Fibroblast of the conjunctiva (primary cell): ENCODE measurements around the gene MLEC.
"Not testable (repeated sequence)": the region's sequence is repeated elsewhere in the genome, so short reads cannot be mapped to it uniquely, and the experiment has no call there.

Experiments used
- DNase-seq: peaks from one replicate; pipeline ENCODE4 v3.0.0-alpha.2; 2010; ENCODE audit warnings: low read depth

MLEC gene

DNA sequence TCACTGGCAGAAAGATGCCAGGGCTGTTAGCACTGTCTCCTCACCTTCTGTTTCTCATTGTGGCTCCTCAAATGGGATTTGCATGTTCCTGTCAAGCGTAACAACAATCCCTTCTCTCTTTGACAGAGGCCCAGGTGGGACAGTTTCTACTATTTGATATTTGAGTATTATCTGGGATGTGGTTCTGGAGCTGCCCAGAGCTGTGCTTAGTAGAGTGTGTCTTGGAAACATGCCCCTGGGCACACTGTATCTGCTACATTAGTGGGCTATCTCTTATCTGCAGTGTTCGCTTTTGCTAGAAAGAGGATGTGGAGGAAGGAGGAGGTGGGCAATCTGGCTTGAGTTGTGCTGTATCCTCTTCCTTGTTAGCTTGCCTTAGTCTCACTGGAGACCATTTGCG is 34.9 kb downstream of the MLEC start:
- DNase-seq, result no peak

DNA sequence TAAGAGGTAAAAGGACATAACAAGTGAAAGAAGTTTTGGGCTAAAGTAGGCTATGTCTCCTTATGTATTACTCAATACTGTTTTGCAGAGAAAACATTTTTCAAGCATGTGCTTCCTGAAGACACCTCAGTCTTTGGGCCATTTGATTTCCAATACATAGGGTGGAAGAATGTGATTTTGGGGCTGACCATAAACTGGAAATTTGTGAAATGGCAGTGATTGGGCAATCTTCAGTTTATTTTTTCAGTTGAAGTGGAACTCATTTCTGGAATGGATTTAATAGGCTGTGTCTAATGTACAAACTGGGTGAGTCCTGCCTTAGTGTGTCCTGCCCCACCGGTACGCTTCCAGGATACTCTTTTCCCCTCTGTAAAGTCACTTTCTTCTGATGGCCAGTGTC is 35.8 kb downstream of the MLEC start:
- DNase-seq, result no peak

DNA sequence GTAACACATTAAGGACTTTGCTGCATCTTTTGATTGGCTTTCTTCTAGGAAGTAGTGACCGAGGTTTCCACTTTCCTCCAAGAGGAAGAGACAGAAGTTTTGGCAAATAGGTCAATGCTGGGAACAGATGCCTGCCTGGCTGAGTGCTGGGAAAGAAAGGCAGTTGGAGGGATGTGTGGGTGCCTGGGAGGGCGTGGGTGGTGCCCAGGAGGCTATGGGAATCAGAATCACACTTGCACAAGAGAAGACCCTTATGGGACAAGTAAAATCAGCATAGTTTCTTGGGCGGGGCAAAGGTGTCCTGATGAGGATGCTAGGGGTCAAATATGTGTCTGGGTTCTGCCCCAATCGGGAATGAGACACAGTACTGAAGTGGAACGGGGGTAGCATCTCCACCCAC is 37.8 kb downstream of the MLEC start:
- DNase-seq, result no peak

DNA sequence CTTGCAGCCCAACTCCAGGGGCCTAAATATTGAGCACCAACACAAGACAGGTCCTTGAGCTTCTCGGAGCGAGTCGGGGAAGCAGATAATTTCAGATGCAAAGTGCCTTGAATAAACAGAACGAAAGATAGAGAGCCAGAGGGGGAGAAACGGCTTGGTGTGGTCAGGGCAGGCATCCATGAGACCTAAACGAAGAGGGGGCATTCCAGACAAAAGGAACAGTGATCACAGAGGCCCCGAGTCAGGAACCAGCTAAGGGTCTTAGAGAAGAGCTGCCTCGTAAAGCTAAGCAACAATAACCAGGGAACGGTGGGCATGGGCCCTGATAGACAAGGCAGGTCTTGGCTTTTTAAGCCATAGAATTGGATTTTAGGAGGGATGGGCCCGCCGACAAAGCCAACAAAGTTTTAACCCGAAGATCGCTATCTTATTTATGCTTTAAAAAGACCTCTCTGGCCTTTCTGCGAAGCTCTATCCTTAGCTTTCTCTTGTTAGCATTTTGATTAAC is 38.3 kb downstream of the MLEC start:
- DNase-seq, result no peak

DNA sequence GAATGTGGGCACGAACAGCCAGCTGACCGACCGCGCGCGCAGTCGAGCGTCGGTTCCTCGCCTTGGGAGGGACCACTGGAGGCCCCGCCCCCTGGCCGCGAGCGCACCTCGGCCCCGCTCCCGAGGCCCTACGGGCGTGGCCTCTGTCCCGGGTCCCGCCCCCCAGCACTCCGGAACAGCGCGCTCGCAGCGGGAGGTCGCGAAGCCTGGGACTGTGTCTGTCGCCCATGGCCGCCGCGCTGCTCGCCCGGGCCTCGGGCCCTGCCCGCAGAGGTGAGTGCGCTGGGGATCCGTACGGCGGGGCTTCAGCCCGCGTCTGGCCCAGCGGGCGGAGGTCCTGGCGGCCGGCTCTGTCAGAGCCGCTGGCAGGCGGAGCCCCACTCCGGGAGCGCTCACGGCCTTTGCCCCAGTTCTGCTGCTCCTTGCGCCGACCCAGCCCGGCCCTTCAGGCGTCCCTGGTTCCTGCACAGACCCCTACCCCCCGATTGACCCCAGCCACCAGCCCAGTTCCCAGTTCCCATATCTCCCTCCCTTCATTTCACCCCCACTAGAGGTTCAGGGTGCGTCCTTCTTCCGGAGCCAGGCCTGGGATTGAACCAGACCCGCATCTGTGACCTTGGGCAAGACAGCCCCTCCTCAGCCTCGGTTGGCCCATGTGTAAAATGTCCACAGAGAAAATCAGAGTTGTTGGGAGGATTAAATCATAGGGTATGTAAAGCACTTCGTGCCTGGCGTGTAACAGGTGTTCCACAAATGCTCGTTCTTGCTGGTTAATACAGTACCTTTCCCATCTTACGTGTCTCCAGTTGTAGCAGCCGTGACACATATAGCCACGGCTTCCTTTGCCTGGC is 38.9 kb downstream of the MLEC start, which contains the start of gene ACADS:
ACADS (plus strand) TSS at position 168 of the 851 bp plus-strand sequence; CDS start at position 228, 60 bp downstream.
- DNase-seq, result peak; percentile 57

DNA sequence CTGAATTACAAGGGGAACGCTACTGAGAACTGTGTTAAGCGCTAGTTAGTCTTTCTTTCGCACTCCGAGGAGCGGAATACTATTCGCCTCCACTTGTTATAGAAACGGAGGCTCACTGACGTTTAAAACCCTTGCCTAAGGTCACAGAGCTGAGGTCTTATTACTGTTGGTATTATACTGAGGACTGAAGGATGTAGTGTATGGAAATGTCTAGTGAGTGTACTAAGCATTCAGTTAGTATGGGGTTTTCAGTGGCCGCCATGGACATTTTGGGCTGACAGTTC is 39.5 kb downstream of the MLEC start:
- DNase-seq, result no peak

DNA sequence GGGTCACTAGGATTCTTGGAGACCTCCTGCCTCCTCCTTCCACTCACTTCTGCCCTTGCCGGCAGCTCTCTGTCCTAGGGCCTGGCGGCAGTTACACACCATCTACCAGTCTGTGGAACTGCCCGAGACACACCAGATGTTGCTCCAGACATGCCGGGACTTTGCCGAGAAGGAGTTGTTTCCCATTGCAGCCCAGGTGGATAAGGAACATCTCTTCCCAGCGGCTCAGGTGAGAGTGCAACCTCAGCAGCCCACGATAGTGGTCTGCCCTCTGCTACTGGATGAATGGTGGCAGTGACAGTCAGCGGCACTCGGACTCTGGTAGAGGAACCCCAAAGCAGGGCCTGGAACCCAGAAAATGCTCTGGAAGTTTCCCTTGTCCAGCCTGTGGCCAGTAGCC is 40.0 kb downstream of the MLEC start:
- no peak for DNase-seq

DNA sequence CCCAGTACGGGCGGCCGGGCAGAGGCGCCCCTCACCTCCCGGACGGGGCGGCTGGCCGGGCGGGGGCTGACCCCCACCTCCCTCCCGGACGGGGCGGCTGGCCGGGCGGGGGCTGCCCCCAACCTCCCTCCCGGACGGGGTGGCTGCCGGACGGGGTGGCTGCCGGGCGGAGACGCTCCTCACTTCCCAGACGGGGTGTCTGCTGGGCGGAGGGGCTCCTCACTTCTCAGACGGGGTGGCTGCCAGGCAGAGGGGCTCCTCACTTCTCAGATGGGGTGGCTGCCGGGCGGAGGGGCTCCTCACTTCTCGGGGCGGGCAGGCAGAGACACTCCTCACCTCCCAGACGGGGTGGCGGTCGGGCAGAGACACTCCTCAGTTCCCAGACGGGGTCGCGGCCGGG is 45.2 kb downstream of the MLEC start:
- not testable (repeated sequence) for DNase-seq

DNA sequence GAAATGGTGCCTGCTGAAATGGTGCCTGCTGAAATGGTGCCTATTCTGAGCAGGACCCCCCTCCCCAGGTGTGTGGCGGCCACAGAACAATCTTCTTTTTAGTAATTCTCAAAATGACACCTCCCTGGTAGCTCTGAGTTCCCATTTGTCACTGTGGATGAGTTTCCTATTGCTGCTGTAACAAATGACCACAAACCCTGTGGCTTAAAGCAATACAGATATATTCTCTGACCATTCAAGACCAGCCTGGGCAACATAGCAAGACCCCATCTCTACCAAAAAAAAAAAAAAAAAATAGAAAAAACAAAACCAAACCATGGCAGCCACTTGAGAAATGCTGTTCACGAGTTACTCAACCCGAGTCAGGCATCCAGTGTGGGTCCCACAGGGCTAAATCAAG is 46.6 kb downstream of the MLEC start:
- DNase-seq, result no peak

DNA sequence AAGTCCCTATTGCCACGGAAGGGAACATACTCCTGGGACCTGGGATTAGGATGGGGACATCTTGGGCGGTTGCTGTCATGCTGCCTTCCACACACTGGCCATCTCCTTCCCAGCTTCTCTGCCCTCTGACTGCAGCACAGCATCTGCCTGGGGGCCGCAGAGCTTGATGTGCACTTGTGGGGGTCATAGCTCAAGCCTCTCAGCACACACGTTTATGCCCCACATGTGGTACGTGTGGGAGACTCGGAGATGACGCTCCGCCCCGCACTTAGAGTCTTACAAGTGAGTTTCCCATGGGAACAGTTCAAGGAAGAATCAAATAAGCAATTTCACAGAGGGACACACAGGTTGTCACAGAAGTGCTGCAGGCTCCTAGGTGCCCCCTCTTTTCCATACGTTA is 47.3 kb downstream of the MLEC start:
- DNase-seq, result no peak

DNA sequence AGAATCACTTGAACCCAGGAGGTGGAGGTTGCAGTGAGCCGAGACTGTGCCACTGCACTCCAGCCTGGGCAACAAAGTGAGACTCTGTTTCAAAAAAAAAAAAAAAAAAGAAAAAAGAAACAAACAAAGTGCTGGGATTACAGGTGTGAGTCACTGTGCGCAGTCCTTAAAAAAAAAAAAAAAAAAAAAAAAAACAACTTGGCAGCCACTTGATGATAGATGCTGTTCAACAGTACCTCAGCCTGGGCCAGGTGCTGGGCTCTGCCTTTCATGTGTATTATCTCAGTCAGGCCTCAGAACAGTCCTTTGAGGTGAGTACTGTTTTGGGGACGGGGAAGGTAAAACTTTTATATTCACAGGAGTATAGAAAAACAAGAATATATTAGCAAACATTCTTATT is 48.2 kb downstream of the MLEC start:
- DNase-seq, result no peak

DNA sequence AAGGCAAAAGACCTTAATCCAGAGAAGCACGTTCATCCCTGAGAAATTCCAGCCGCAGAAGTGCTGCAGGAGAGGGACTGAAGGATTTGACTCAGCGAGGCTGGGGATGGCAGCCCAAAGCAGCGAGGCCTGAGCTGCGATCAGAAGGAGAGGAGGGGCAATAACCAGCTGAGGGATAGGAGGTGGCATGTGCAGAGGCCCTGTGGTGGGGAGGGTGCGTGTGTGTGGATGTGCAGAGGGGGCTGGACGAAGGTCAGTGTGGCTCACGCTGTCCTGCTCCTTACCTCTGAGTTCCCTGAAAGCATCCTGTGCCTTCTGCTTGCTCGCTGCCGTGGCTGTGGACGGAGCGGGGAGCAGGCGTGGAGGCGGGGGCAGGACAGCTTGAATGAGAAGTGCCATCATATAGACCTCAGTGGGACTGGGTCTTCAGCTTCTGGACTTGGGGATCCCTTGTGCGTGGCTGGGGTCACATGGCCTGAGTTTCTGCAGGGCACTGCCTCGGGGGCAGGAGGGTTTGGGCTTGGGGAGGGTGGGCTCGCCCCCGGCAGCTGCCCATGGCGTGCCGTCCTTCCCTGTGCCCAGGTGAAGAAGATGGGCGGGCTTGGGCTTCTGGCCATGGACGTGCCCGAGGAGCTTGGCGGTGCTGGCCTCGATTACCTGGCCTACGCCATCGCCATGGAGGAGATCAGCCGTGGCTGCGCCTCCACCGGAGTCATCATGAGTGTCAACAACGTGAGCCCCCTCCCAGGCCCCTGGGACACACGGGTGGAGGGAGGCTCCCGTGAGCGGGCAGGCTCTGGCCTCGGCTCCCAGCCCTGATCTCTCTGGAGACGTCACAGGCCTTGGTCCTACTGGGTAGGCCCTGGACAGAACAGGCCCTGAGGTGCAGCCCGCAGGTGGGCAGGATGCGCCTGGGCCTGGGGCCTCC is 49.7 kb downstream of the MLEC start:
- DNase-seq, result no peak

DNA sequence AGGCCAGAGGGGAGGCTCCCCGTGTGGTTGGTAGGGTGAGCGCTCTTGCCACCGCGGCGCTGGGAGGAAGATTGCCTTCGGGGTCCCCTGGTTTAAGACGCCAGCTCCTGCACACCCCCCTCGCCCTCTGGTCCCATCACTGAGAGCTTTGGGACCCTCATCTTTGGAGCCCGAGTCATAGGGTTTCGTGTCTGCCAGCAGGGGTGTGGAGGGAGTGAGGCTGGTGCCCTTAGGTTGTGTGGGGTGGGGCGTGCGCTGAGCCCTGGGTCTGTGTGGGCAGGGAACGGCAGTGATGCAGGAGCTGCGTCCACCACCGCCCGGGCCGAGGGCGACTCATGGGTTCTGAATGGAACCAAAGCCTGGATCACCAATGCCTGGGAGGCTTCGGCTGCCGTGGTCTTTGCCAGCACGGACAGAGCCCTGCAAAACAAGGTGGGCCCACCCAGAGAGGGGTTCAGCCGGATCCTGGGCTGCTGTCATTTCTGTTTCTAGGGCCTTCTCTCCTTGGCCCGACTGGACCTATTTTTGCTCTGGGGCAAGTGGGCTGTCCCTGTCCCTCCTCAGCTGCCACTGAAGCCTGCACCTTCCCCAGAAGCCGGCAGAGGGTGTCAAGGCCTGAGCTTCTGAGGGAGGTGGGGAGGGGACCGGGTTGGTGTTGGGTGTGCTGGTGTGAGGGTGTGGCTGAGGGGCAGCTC is 50.8 kb downstream of the MLEC start:
- DNase-seq, result no peak

DNA sequence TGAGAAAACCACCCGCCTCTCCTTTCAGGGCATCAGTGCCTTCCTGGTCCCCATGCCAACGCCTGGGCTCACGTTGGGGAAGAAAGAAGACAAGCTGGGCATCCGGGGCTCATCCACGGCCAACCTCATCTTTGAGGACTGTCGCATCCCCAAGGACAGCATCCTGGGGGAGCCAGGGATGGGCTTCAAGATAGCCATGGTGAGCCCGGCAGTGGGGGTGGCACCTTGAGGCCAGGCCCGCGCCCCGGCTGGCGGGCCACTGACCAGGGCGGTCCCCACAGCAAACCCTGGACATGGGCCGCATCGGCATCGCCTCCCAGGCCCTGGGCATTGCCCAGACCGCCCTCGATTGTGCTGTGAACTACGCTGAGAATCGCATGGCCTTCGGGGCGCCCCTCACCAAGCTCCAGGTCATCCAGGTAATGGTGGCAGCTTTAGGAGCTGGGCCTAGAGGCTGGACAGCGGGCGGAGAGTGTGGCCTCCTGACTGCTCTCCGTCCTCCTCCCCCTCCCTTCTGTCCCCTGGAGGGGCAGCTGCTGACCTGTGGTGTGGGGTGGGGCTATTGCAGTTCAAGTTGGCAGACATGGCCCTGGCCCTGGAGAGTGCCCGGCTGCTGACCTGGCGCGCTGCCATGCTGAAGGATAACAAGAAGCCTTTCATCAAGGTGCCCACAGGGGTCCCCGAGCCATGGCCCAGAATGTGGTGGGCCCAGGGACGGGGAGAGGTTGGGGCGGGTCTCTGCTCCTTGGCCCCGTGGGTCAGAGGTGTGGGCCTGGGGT is 51.5 kb downstream of the MLEC start:
- no peak for DNase-seq

DNA sequence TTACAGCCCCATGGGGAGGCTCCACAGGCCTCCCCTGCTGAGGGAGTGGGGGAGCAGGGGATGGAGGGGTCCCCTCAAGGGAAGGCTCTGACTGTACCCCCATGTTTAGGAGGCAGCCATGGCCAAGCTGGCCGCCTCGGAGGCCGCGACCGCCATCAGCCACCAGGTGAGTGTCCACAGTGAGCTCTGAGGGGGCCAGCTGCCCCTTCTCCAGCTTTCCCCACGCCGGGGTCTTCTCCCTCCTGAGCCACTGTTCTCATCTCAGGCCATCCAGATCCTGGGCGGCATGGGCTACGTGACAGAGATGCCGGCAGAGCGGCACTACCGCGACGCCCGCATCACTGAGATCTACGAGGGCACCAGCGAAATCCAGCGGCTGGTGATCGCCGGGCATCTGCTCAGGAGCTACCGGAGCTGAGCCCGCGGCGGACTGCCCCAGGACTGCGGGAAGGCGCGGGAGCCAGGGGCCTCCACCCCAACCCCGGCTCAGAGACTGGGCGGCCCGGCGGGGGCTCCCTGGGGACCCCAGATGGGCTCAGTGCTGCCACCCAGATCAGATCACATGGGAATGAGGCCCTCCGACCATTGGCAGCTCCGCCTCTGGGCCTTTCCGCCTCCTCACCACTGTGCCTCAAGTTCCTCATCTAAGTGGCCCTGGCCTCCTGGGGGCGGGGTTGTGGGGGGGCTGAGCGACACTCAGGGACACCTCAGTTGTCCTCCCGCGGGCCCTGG is 52.2 kb downstream of the MLEC start:
- no peak for DNase-seq

DNA sequence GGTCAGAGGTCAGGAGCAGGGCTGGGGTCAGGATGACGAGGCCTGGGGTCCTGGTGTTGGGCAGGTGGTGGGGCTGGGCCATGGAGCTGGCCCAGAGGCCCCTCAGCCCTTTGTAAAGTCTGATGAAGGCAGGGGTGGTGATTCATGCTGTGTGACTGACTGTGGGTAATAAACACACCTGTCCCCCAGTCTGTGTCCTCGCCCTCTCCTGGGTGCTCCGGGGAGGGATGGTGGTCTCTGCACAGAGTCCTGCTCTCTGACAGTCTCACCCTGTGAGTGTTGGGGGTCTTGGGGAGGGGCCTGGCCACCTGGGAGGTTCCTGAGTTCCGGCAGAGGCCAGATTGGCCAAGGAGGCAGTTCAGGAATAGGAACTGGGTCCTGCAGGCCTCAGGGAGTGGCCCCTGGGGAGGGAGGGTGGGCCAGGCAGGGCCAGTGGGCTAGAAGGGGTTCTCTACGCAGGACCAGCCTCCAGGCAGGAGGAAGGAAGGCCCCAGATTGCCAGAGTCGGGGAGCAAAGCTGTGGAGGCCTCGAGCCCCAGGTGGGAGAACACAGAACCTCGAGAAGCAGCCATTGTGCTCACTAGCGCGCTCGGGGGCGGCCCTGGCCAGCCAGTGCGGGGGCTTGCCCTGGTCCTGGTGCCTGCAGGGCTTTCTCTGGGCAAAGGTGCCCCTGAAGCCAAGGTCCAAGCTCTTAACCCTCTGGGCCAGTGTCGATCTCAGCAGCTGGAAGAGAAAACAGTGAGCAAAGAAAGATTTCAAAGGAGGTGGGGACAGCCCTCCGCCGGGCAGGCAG is 53.1 kb downstream of the MLEC start:
- DNase-seq, result no peak

DNA sequence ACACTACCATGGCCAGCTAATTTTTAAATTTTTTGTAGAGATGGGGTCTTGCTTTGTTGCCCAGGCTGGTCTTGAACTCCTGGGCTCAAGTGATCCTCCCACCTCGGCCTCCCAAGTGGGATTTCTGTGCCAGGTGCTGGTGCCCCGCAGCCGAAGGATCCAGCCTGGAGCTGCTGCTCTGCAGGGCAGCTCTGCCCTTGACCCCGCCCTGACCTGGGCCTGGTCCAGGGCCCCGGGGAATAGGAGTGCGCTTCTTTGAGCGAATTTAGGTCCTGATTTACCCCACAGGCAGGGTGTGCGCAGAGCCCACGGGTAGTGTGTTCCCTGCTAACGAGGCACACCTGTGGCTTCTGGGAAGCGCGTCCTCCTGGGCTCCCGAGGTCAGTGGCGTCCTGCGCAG is 53.9 kb downstream of the MLEC start:
- no peak for DNase-seq

DNA sequence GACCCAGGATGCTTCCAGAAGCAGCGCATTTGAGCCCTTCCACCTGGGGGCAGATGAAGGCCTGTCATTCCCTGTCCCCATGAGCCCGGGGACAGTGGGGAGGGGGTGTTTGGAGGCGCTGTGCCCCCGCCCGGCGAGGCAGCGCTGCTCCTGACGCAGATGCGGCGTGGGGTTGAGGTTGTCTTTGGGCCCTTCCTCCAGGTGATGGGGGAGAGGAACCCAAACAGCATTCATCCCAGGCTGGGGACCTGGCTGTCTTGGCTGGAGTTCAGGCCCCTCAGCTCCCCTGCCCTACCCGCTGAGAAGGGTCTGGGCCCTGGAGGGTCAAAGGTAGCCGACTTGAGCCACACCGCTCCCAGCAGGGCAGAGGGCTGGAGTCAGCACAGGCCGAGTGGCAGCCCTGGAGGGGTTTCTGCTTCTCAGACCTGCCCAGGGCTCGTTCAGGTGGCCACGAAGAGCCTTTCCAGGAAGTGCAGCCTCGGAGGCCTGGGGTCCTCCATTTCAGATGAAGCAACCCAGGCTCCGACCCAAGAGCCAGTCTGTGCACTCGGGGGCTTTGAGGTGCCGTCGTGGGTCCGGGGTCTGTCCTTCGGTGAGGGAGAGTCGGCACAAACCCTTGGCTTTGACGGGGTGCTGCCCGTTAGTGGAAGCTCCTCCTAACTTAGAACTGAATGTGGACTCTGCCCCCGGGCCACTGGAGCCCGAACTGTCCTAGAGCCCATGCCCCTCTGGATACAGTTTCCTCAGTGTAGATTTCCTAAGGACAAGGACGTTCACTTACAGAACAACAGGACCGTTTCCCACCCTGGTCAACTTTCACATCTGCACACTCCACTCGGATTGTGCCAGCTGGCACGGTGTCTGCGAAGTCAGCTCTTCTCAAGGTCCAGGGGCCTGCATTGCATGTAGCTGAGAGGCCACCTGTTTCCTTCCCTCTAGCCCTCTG is 54.8 kb downstream of the MLEC start:
- no peak for DNase-seq

DNA sequence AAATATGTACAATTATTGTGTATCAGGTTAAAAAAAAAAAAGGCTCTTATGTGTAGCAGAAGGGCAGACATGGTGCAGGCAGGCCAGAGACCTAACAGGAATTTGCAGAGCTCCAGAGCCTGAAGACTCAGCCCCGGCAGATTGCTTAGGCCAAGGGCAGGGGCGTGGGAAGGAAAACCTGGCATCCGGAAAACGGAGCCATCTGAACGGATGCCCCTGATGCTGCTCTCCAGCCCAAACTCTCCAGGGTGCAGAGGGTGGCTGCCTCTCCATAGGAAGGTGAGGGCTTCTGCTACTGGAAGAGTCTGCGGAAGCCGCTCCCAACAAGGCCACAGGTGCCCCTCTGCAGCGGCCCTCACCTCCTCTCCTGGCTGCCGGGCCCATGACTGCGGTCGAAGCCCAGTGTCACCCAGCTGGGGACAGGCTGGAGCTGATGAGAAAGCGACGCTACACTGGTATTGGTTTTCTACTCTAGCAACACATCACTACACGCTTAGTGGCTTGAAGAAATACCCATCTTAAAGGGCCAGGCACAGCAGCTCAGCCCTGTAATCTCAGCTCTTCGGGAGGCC is 58.1 kb downstream of the MLEC start:
- DNase-seq, result no peak
